Activated T-cell treated with anti-CD3 and anti-CD28 coated beads, Interleukin-2, amount 50 U/mL, for 4 hours (primary cell): ENCODE results near the gene FMOD. TPM values are rescaled to one million over a fixed set of nuclear protein-coding genes. Genes with fewer than 3 reads are reported as not detected.

ENCODE experiments used
- ATAC-seq, 2 donors: fragments of 200-7000 bp; cut with Tn5 transposase; one replicate each; pipeline ENCODE4 v1.10.0; 2021
- DNase-seq: peaks from one replicate; pipeline ENCODE4 v3.0.0-alpha.2; 2020
- H3K27me3 Mint-ChIP-seq: one replicate; pipeline ENCODE4 v1.8.0; 2021; ENCODE audit warnings: low read depth, mixed read lengths
- H3K36me3 Mint-ChIP-seq: one replicate; pipeline ENCODE4 v1.8.0; 2022; ENCODE audit warnings: mixed read lengths; ENCODE audit not compliant: insufficient read depth
- H3K4me1 Mint-ChIP-seq: one replicate; pipeline ENCODE4 v1.8.0; 2021; ENCODE audit warnings: low read depth, mixed read lengths
- H3K4me3 Mint-ChIP-seq: one replicate; pipeline ENCODE4 v1.8.0; 2021; ENCODE audit warnings: mild to moderate bottlenecking, moderate library complexity, mixed read lengths
- H3K9me3 Mint-ChIP-seq: one replicate; pipeline ENCODE4 v1.8.0; 2021; ENCODE audit warnings: mixed read lengths
- total RNA-seq, 3 donors: library from RNA; stranded (reverse); gene quantifications; one replicate each; pipeline ENCODE4 v1.2.1, GENCODE V29; 2021

Gene FMOD
- total RNA-seq = 1 to 10 TPM in 1 of 3 donors, under 1 TPM in 2; 0.19 to 1.1 (median 0.26) TPM

DNA sequence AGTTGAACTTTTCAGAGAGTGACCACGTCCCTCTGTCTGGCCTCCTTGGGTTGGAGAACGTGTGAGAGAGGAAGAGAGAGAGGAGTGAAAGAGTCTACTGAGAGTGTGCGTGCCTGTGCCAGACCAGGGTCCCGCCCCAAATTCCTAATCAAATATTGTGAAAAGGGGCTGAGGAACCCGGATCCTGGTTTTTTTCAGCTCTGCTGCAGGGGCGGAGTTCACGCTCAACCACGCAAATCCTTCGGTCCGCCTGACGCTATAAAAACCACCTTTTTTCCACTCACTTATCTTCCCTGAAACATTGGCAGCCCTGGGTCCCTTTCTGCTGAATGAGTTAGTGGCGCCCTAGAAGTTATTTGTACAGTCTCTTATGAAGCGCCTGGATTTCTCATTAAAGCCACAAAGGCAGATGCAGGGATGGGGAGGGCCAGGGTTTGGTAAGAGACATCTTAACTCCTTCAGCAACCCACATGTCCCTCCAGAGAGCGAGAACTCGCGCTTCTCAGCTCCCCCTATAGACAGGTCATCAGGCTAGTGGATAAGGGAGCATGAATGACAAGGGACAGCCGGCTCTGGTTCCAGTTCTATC lies at the start of gene FMOD:
TSS of gene FMOD (minus strand) at position 86 of the 589 bp plus-strand sequence. CDS start 2,852 bp downstream, outside the sequence.
- no peak for DNase-seq
- ATAC-seq = peak in 1 of 2 donors; percentile 57
- peaks cover 34% of the 10 kb centered on the region for H3K27me3 Mint-ChIP-seq
- no peaks in the 10 kb centered on the region for H3K9me3 Mint-ChIP-seq
- H3K4me3 Mint-ChIP-seq = no peak within 1 kb of the TSS
- no peaks in the 10 kb centered on the region for H3K4me1 Mint-ChIP-seq
- H3K36me3 Mint-ChIP-seq = no peaks in the 10 kb centered on the region

DNA sequence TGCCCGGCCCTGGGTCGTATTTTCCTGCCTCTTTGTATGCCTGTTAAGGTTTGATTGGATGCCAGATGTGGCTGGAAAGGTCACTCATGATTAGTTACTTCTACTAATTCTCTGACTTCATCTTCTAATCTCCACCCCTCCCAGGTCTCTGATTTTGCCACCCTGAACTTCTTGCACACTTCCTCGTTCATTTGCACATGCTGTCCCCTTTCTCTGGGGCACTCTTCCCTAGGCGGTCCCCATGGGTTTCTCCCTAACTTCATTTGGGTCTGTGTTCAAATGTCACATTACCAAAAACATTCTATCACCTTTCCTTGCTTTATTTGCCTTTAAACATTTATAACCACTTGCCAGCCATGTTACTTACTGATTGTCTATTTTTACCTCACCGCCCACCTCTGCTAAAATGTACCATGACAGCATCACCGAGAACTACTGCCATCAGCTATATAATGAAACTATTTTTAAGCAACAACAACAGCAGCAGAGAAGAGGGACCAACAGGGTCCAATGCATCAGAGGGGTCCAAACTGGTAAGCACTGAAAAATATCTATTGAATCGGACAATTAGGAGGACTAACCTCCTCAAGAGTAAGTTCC lies 45.8 kb upstream of the FMOD start:
- DNase-seq (no peak), ATAC-seq (no peak)
- Mint-ChIP-seq H3K4me1 (no peaks in the 10 kb centered on the region), H3K4me3 (no peak overlapping the region), H3K9me3 (no peaks in the 10 kb centered on the region), H3K36me3 (no peaks in the 10 kb centered on the region), H3K27me3 (peaks cover 35% of the 10 kb centered on the region)

- Mint-ChIP-seq H3K36me3 (no peaks in the 10 kb centered on the region), H3K9me3 (no peaks in the 10 kb centered on the region), H3K4me1 (no peaks in the 10 kb centered on the region), H3K4me3 (no peak overlapping the region), H3K27me3 (peaks cover 30% of the 10 kb centered on the region)
- DNase-seq (no peak), ATAC-seq (no peak)
These were observed 44.8 kb upstream of the FMOD start for GRCh38 chr1:203395751-203396150.

DNA sequence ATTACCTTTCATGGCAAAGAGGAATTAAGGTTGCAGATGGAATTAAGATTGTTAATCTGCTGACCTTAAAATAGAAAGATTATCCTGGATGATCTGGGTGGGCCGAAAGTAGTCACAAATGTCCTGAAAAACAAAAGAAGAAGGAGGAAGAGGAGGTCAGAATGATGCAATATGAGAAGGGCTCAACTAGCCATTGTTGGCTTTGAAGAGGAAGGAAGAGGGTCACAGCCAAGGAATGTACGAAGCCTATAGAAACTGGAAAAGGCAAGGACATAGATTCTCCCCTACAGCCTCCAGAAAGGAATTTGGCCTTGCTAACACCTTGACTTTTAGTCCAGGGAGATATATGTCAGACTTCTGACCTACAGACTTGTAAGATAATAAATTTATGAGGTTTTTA lies 39.4 kb upstream of the FMOD start:
- Mint-ChIP-seq H3K36me3 (no peaks in the 10 kb centered on the region), H3K4me3 (no peak overlapping the region), H3K4me1 (no peaks in the 10 kb centered on the region), H3K9me3 (no peaks in the 10 kb centered on the region), H3K27me3 (peaks cover 23% of the 10 kb centered on the region)
- ATAC-seq (no peak), DNase-seq (no peak)

DNA sequence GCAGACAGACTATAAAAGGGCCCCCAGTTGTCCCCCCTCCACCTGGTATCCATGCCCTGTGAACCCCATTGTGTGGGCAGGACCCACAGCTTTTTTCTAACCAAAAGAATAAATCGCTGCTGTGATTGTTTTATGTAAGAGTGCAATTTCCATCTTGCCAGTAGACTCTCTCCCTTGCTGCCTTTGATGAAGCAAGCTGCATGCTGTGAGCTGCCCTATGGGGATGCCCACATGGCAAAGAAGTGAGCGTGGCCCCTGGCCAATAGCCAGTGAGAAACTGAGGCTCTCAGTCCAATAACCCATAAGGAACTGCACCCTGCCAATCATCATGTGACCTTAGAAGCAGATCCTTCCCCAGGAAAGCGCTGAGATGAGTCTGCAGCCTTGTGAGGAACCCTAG lies 37.8 kb upstream of the FMOD start:
- H3K27me3 Mint-ChIP-seq = peaks cover 25% of the 10 kb centered on the region
- ATAC-seq (no peak), DNase-seq (no peak)
- no peak overlapping the region for H3K4me3 Mint-ChIP-seq
- H3K36me3 Mint-ChIP-seq = no peaks in the 10 kb centered on the region
- H3K9me3 Mint-ChIP-seq = no peaks in the 10 kb centered on the region
- no peaks in the 10 kb centered on the region for H3K4me1 Mint-ChIP-seq

- ATAC-seq = no peak
- peaks cover 18% of the 10 kb centered on the region for H3K27me3 Mint-ChIP-seq
- DNase-seq = no peak
These were observed 31.1 kb upstream of the FMOD start for GRCh38 chr1:203382026-203382425.

GRCh38 chr1:203381151-203381751 lies 30.3 kb upstream of the FMOD start:
- Mint-ChIP-seq H3K36me3 (no peaks in the 10 kb centered on the region), H3K27me3 (peaks cover 18% of the 10 kb centered on the region), H3K9me3 (no peaks in the 10 kb centered on the region), H3K4me3 (no peak overlapping the region), H3K4me1 (no peaks in the 10 kb centered on the region)
- DNase-seq (no peak), ATAC-seq (no peak)

More at GRCh38 chr1:203382026-203382425, 31.1 kb upstream of the FMOD start:
- Mint-ChIP-seq H3K4me1 (no peaks in the 10 kb centered on the region), H3K9me3 (no peaks in the 10 kb centered on the region), H3K4me3 (no peak overlapping the region), H3K36me3 (no peaks in the 10 kb centered on the region)

- no peaks in the 10 kb centered on the region for H3K36me3 Mint-ChIP-seq
- peaks cover 17% of the 10 kb centered on the region for H3K27me3 Mint-ChIP-seq
- no peaks in the 10 kb centered on the region for H3K9me3 Mint-ChIP-seq
These were observed 29.7 kb upstream of the FMOD start for GRCh38 chr1:203380420-203381150.

GRCh38 chr1:203379825-203380224 lies 28.9 kb upstream of the FMOD start:
- H3K9me3 Mint-ChIP-seq = no peaks in the 10 kb centered on the region
- ATAC-seq (no peak), DNase-seq (no peak)
- no peaks in the 10 kb centered on the region for H3K36me3 Mint-ChIP-seq
- H3K4me1 Mint-ChIP-seq = no peaks in the 10 kb centered on the region
- no peak overlapping the region for H3K4me3 Mint-ChIP-seq
- H3K27me3 Mint-ChIP-seq = peaks cover 15% of the 10 kb centered on the region

More at GRCh38 chr1:203380420-203381150, 29.7 kb upstream of the FMOD start:
- ATAC-seq (no peak), DNase-seq (no peak)
- Mint-ChIP-seq H3K4me1 (no peaks in the 10 kb centered on the region), H3K4me3 (no peak overlapping the region)

GRCh38 chr1:203378556-203379245 lies 27.8 kb upstream of the FMOD start:
- H3K4me1 Mint-ChIP-seq = no peaks in the 10 kb centered on the region
- peaks cover 10% of the 10 kb centered on the region for H3K27me3 Mint-ChIP-seq
- ATAC-seq = no peak
- H3K9me3 Mint-ChIP-seq = no peaks in the 10 kb centered on the region
- H3K4me3 Mint-ChIP-seq = no peak overlapping the region
- DNase-seq = no peak
- no peaks in the 10 kb centered on the region for H3K36me3 Mint-ChIP-seq

- Mint-ChIP-seq H3K36me3 (no peaks in the 10 kb centered on the region), H3K4me1 (no peaks in the 10 kb centered on the region), H3K4me3 (no peak overlapping the region), H3K27me3 (peaks cover 2% of the 10 kb centered on the region), H3K9me3 (no peaks in the 10 kb centered on the region)
- no peak for DNase-seq
- ATAC-seq = no peak
These were observed 23.1 kb upstream of the FMOD start for GRCh38 chr1:203373991-203374390.

DNA sequence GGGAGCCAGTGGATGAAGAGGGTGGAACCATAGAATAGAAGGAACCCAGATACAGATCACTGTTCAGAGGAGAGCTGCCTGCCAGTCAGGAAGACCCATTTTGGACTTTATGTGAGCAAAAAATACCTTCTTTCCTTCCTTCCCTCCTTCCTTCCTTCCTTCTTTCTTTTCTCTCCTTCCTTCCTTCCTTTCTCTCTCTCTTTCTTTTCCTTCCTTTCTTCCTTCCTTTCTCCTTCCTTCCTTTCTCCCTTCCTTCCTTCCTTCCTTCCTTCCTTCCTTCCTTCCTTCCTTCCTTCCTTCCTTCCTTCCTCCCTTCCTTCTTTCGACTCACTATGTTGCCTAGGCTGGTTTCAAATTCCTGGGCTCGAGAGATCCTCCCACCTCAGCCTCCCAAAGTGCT lies 22.1 kb upstream of the FMOD start:
- Mint-ChIP-seq H3K27me3 (peaks cover 2% of the 10 kb centered on the region), H3K4me1 (no peaks in the 10 kb centered on the region), H3K36me3 (no peaks in the 10 kb centered on the region), H3K4me3 (no peak overlapping the region), H3K9me3 (no peaks in the 10 kb centered on the region)
- ATAC-seq (no peak), DNase-seq (no peak)

DNA sequence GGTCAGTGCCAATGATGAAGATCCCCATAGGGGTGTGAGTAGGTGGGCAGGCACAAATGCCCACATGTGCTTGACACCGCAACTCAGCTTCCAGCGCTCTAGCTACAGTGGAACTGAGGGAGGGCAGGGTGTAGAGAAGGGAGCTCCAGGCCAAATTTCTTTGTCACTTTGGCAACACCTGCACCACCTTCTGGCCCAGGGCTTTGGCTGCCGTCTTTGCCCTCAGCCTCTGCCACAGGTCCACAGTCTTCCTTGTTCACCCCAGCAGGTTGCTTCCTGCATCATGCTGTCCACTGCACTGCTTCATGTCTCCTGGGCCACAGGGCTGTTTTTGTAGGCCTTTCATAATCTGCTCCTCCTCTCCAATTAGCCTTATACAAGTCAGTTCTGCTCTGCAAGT lies 20.4 kb upstream of the FMOD start:
- no peaks in the 10 kb centered on the region for H3K4me1 Mint-ChIP-seq
- H3K27me3 Mint-ChIP-seq = peaks cover 2% of the 10 kb centered on the region
- no peaks in the 10 kb centered on the region for H3K9me3 Mint-ChIP-seq
- ATAC-seq (no peak), DNase-seq (no peak)
- H3K36me3 Mint-ChIP-seq = no peaks in the 10 kb centered on the region
- H3K4me3 Mint-ChIP-seq = no peak overlapping the region

GRCh38 chr1:203369666-203370065 lies 18.7 kb upstream of the FMOD start:
- DNase-seq (no peak), ATAC-seq (no peak)
- H3K36me3 Mint-ChIP-seq = no peaks in the 10 kb centered on the region
- no peaks in the 10 kb centered on the region for H3K4me1 Mint-ChIP-seq
- H3K4me3 Mint-ChIP-seq = no peak overlapping the region
- peaks cover 13% of the 10 kb centered on the region for H3K27me3 Mint-ChIP-seq
- no peaks in the 10 kb centered on the region for H3K9me3 Mint-ChIP-seq
